ENCODE results near the gene SIAH3. TPM values are rescaled to one million over a fixed set of nuclear protein-coding genes. Genes with fewer than 3 reads are reported as not detected.

SIAH3 gene
- total RNA-seq, 2 experiments from 2014 or later, result not detected

- no peak overlapping the region for H3K27ac ChIP-seq (ENCODE audit: low read depth, low read length, poor library complexity, severe bottlenecking)
- no peak for DNase-seq (ENCODE audit: low spot score)
Observed at GRCh38 chr13:45796426-45797235, 54.9 kb downstream of the SIAH3 start.

GRCh38 chr13:45792827-45793303 is 58.7 kb downstream of the SIAH3 start:
- DNase-seq (ENCODE audit: low spot score), result no peak
- Histone ChIP-seq H3K4me3 (ENCODE audit: low read depth, low read length, poor library complexity, severe bottlenecking) (no peak overlapping the region), H3K27ac (ENCODE audit: low read depth, low read length, poor library complexity, severe bottlenecking) (no peak overlapping the region), H3K36me3 (ENCODE audit: insufficient read depth, low read length) (no peaks in the 10 kb centered on the region), H2AFZ (ENCODE audit: low read length) (no peak overlapping the region), H3K79me2 (ENCODE audit: insufficient read depth, low read depth, low read length) (no peaks in the 10 kb centered on the region), H4K20me1 (ENCODE audit: insufficient read depth, low read length) (no peaks in the 10 kb centered on the region), H3K4me1 (ENCODE audit: insufficient read depth, low read length, poor library complexity, severe bottlenecking) (no peaks in the 10 kb centered on the region), H3K9me3 (ENCODE audit: low read length) (no peaks in the 10 kb centered on the region), H3K4me2 (ENCODE audit: low read length) (no peak overlapping the region), H3K9me2 (ENCODE audit: insufficient read depth, low read length) (no peaks in the 10 kb centered on the region)
- ChIA-PET POLR2A (no interaction called here), CTCF (ENCODE audit: unreplicated experiment) (no interaction called here)
- intact Hi-C loops (cut with micrococcal nuclease; ENCODE audit: unreplicated experiment), result no loop called here
- no peak for TF ChIP-seq CTCF (conservative IDR thresholded peaks at IDR 0.05; ENCODE audit: low read length)
- BruUV-seq (replicated peaks), result no TSS peak

More at GRCh38 chr13:45796426-45797235, 54.9 kb downstream of the SIAH3 start:
- CTCF ChIA-PET (ENCODE audit: unreplicated experiment), result no interaction called here
- H3K4me3 ChIP-seq (ENCODE audit: low read depth, low read length, poor library complexity, severe bottlenecking), result no peak overlapping the region
- H3K36me3 ChIP-seq (ENCODE audit: insufficient read depth, low read length), result no peaks in the 10 kb centered on the region
- no peaks in the 10 kb centered on the region for H3K79me2 ChIP-seq (ENCODE audit: insufficient read depth, low read depth, low read length)
- H3K9me2 ChIP-seq (ENCODE audit: insufficient read depth, low read length), result no peaks in the 10 kb centered on the region
- no peaks in the 10 kb centered on the region for H3K4me1 ChIP-seq (ENCODE audit: insufficient read depth, low read length, poor library complexity, severe bottlenecking)
- TF ChIP-seq CTCF (conservative IDR thresholded peaks at IDR 0.05; ENCODE audit: low read length), result no peak
- no TSS peak for BruUV-seq (replicated peaks)
- H2AFZ ChIP-seq (ENCODE audit: low read length), result no peak overlapping the region
- H3K9me3 ChIP-seq (ENCODE audit: low read length), result no peaks in the 10 kb centered on the region
- H3K4me2 ChIP-seq (ENCODE audit: low read length), result no peak overlapping the region
- intact Hi-C loops (cut with micrococcal nuclease; ENCODE audit: unreplicated experiment), result no loop called here
- POLR2A ChIA-PET, result no interaction called here
- no peaks in the 10 kb centered on the region for H4K20me1 ChIP-seq (ENCODE audit: insufficient read depth, low read length)

- TF ChIP-seq CTCF (conservative IDR thresholded peaks at IDR 0.05; ENCODE audit: low read length) (no peak), EZH2phosphoT487 (IDR thresholded peaks at IDR 0.05; ENCODE audit: borderline replicate concordance, low read depth, low read length) (no peak)
- no peaks in the 10 kb centered on the region for H3K36me3 ChIP-seq (ENCODE audit: insufficient read depth, low read length)
- H3K79me2 ChIP-seq (ENCODE audit: insufficient read depth, low read depth, low read length), result no peaks in the 10 kb centered on the region
- no peak overlapping the region for H3K4me2 ChIP-seq (ENCODE audit: low read length)
- H3K27ac ChIP-seq (ENCODE audit: low read depth, low read length, poor library complexity, severe bottlenecking), result no peak overlapping the region
- no peaks in the 10 kb centered on the region for H3K9me3 ChIP-seq (ENCODE audit: low read length)
- CTCF ChIA-PET (ENCODE audit: unreplicated experiment), result no interaction called here
- H2AFZ ChIP-seq (ENCODE audit: low read length), result no peak overlapping the region
- H4K20me1 ChIP-seq (ENCODE audit: insufficient read depth, low read length), result no peaks in the 10 kb centered on the region
- H3K9me2 ChIP-seq (ENCODE audit: insufficient read depth, low read length), result no peaks in the 10 kb centered on the region
- no TSS peak for BruUV-seq (replicated peaks)
- no peaks in the 10 kb centered on the region for H3K4me1 ChIP-seq (ENCODE audit: insufficient read depth, low read length, poor library complexity, severe bottlenecking)
- POLR2A ChIA-PET, result no interaction called here
- no peak overlapping the region for H3K4me3 ChIP-seq (ENCODE audit: low read depth, low read length, poor library complexity, severe bottlenecking)
- no peak for DNase-seq (ENCODE audit: low spot score)
- intact Hi-C loops (cut with micrococcal nuclease; ENCODE audit: unreplicated experiment), result no loop called here
Observed at GRCh38 chr13:45788011-45788410, 63.5 kb downstream of the SIAH3 start.
